Esophagus muscularis mucosa (tissue), 4 donors: ENCODE data around the gene ATP6V1F. TPM values are rescaled to one million over a fixed set of nuclear protein-coding genes. Genes with fewer than 3 reads are reported as not detected.

Experiments used
- DNase-seq: peaks from one replicate; pipeline ENCODE4 v3.0.0-alpha.2; 2017; ENCODE audit errors: extremely low spot score
- H3K27ac ChIP-seq, 4 donors: fragments of 200-600 bp; sonication (generic); replicated peaks in 1 of 4; 1 replicate in 3 of 4; 2 replicates in 1 of 4; pipeline ENCODE4 v1.5.1; 2016 to 2019; ENCODE audit warnings: mild to moderate bottlenecking in 1 of 4
- H3K27me3 ChIP-seq, 4 donors: fragments of 200-600 bp; sonication (generic); one replicate each; pipeline versions ENCODE4 v1.5.1 to v1.6.0; 2016 to 2019
- H3K36me3 ChIP-seq, 4 donors: fragments of 200-600 bp; sonication (generic); one replicate each; pipeline ENCODE4 v1.5.1; 2016 to 2019
- H3K4me1 ChIP-seq, 4 donors: fragments of 200-600 bp; sonication (generic); one replicate each; pipeline ENCODE4 v1.5.1; 2016 to 2019
- H3K4me3 ChIP-seq, 4 donors: fragments of 200-600 bp; sonication (generic); 1 replicate in 2 of 4; 2 replicates in 2 of 4; pipeline ENCODE4 v1.5.1; 2016 to 2019; ENCODE audit warnings: mild to moderate bottlenecking in 4 of 4, moderate library complexity in 1 of 4
- H3K9me3 ChIP-seq, 4 donors: fragments of 200-600 bp; sonication (generic); 1 replicate in 3 of 4; 2 replicates in 1 of 4; pipeline ENCODE4 v1.5.1; 2016 to 2019
- CTCF ChIP-seq, 3 experiments: fragments of 200-600 bp in 2 of 3; fragments of 450-650 bp in 1 of 3; sonication (generic) in 2 of 3; IDR thresholded peaks; one replicate each; pipeline ENCODE4 v1.5.1; 2017 to 2019; ENCODE audit warnings: antibody characterized with exemption in 3 of 3, mild to moderate bottlenecking in 2 of 3, moderate library complexity in 1 of 3
- EP300 ChIP-seq: sonication (generic); formaldehyde crosslinking; IDR thresholded peaks from one replicate; pipeline ENCODE4 v1.6.1; 2017; ENCODE audit warnings: antibody characterized with exemption
- POLR2A ChIP-seq: fragments of 450-650 bp; IDR thresholded peaks from one replicate; pipeline ENCODE4 v1.6.1; 2017; ENCODE audit warnings: antibody characterized with exemption, moderate library complexity, mild to moderate bottlenecking, low read depth
- POLR2AphosphoS5 ChIP-seq, 2 donors: sonication (generic); formaldehyde crosslinking; IDR thresholded peaks; one replicate each; pipeline ENCODE4 v1.6.1; 2017; ENCODE audit warnings: antibody characterized with exemption in 2 of 2
- WGBS: methylation state at CpG from one replicate; pipeline ENCODE4 v1.1.5; 2018; 5-methylcytosine and 5-hydroxymethylcytosine counted together
- intact Hi-C: fragments of 100-400 bp; cut with DNase I; formaldehyde crosslinking; loops from one replicate; pipeline ENCODE4 v1.15.1; 2023
- total RNA-seq, 4 donors: library from RNA; depleted of rRNA; stranded (reverse); fragments of >200 nt; gene quantifications; one replicate each; pipeline versions ENCODE4 v1.1.0 to v1.2.1, GENCODE V29; 2016

Gene ATP6V1F
- total RNA-seq, 4 donors from 2014 or later, result 74.3 to 108 (median 91.9) TPM

DNA sequence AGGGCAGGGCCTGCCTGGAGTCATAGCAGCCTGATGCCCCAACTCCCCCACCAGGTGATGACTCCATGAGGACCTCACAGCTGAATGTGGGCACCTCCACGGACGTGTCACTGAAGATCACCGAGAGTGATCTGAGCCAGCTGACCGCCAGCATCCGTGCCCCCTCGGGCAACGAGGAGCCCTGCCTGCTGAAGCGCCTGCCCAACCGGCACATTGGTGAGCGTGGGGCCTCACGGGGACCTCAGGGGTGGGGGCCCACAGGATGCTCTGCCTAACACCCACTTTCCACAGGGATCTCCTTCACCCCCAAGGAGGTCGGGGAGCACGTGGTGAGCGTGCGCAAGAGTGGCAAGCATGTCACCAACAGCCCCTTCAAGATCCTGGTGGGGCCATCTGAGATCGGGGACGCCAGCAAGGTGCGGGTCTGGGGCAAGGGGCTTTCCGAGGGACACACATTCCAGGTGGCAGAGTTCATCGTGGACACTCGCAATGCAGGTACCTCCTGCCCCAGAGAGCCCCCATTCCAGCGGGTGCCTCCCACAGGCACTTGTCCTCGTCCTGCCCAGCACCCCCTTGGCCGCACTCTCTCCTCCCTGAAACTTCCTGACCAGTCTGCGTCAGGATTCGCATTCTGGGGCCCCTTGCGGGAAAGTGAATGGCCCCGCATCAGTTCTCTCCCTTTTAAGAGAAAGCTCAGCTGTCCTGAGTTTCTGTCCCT, 10.0 kb upstream of the ATP6V1F start:
- Histone ChIP-seq H3K4me1 (peaks cover 0 to 9% (median 7%) of the 10 kb centered on the region in 4 donors), H3K27ac (peak overlapping the region in 3 of 4 donors; percentile 16 to 53 (median 44)), H3K27me3 (no peaks in the 10 kb centered on the region), H3K9me3 (no peaks in the 10 kb centered on the region), H3K4me3 (no peak overlapping the region), H3K36me3 (peaks cover 90 to 97% (median 97%) of the 10 kb centered on the region in 4 donors)
- DNase-seq, result no peak
- whole genome bisulfite sequencing, result 92% methylated on average over 17 of the region's 28 CpGs
- intact Hi-C loops, result no loop called here
- TF ChIP-seq EP300 (no peak), CTCF (IDR thresholded peaks at IDR 0.05) (no peak), POLR2A (no peak), POLR2AphosphoS5 (IDR thresholded peaks at IDR 0.05) (no peak)

- H3K4me1 ChIP-seq, result peaks cover 4 to 18% (median 16%) of the 10 kb centered on the region in 4 donors
- WGBS, result 83% methylated on average over 19 of the region's 23 CpGs
- TF ChIP-seq EP300, result no peak
- no peak for TF ChIP-seq POLR2A
- TF ChIP-seq POLR2AphosphoS5 (IDR thresholded peaks at IDR 0.05), result no peak
- no peak for TF ChIP-seq CTCF (IDR thresholded peaks at IDR 0.05)
- H3K36me3 ChIP-seq, result peaks cover 79 to 96% (median 94%) of the 10 kb centered on the region in 4 donors
- H3K27ac ChIP-seq, result peak overlapping the region in 3 of 4 donors; percentile 16 to 53 (median 44)
- DNase-seq, result no peak
- H3K4me3 ChIP-seq, result no peak overlapping the region
- intact Hi-C loops, result no loop called here
- no peaks in the 10 kb centered on the region for H3K9me3 ChIP-seq
- H3K27me3 ChIP-seq, result no peaks in the 10 kb centered on the region
Measured at GRCh38 chr7:128853799-128854198, 8.9 kb upstream of the ATP6V1F start.

- WGBS, result 93% methylated on average over 18 of the region's 21 CpGs
- intact Hi-C loops, result no loop called here
- Histone ChIP-seq H3K27ac (peak overlapping the region in 1 of 4 donors; percentile 10), H3K36me3 (peaks cover 73 to 93% (median 91%) of the 10 kb centered on the region in 4 donors), H3K4me1 (peaks cover 10 to 24% (median 22%) of the 10 kb centered on the region in 4 donors), H3K27me3 (no peaks in the 10 kb centered on the region), H3K4me3 (no peak overlapping the region), H3K9me3 (no peaks in the 10 kb centered on the region)
- DNase-seq, result no peak
- TF ChIP-seq EP300, result no peak
- no peak for TF ChIP-seq POLR2A
- no peak for TF ChIP-seq POLR2AphosphoS5 (IDR thresholded peaks at IDR 0.05)
- no peak for TF ChIP-seq CTCF (IDR thresholded peaks at IDR 0.05)
Measured at GRCh38 chr7:128854396-128854795, 8.3 kb upstream of the ATP6V1F start.

DNA sequence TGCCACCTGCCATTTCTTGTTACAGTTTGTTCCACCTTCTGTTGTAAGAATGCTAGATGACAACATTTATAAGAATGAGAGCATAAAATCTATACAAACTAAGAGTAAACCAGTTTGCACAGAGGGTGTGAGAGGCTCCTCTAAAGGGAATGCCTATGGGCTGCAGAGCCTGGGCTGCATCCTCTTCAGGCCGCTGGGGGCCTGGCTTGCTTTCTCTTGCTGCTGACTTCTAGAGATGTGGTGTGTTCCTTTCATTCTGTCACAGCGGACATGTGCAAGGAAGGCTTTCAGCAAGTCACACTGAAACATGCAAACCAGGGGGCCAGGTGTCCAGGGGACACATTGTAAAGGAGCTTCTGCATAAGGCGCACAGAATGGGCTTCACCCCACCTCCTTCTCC, 7.1 kb upstream of the ATP6V1F start:
- no peak for DNase-seq
- peaks cover 63 to 81% (median 79%) of the 10 kb centered on the region in 4 donors for H3K36me3 ChIP-seq
- no peak overlapping the region for H3K4me3 ChIP-seq
- TF ChIP-seq CTCF (IDR thresholded peaks at IDR 0.05) (no peak), POLR2A (no peak), EP300 (no peak), POLR2AphosphoS5 (IDR thresholded peaks at IDR 0.05) (no peak)
- H3K27me3 ChIP-seq, result no peaks in the 10 kb centered on the region
- intact Hi-C loops, result no loop called here
- H3K4me1 ChIP-seq, result peaks cover 22 to 35% (median 33%) of the 10 kb centered on the region in 4 donors
- WGBS, result 60% methylated on average over 2 of the region's 3 CpGs
- no peaks in the 10 kb centered on the region for H3K9me3 ChIP-seq
- peak overlapping the region in 1 of 4 donors; percentile 42 for H3K27ac ChIP-seq
